ENCODE measurements around the gene SLC7A10. TPM values are rescaled to one million over a fixed set of nuclear protein-coding genes. Genes with fewer than 3 reads are reported as not detected.

SLC7A10 gene
- total RNA-seq, 1 donor from 2014 or later, result not detected

DNA sequence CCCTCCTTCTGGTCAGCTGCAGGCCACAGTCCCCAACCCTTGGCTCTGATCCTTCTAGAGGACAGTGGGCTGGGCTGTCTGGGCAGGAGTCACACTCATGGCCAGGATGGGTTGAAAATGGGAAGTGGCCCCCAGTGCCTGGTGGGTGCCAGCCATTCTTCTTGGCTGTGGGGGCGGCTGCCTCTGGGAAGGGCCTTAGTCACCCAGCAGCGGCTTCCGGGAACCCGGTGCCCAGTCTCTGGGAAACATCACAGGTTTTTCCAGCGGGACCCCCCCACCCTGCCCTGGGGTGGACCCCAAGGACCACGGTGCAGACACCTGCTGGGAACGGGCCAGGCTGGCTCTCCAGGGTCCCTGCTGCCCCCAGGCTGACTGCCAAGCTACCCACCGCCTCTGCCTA, 27.3 kb upstream of the SLC7A10 start:
- no peak for DNase-seq
- peaks cover 50% of the 10 kb centered on the region for H3K27me3 ChIP-seq (ENCODE audit: low read depth)
- intact Hi-C loops (cut with micrococcal nuclease), result no loop called here
- H3K4me3 ChIP-seq, result no peak overlapping the region
- no peaks in the 10 kb centered on the region for H3K36me3 ChIP-seq
- TF ChIP-seq, protein P1, sequence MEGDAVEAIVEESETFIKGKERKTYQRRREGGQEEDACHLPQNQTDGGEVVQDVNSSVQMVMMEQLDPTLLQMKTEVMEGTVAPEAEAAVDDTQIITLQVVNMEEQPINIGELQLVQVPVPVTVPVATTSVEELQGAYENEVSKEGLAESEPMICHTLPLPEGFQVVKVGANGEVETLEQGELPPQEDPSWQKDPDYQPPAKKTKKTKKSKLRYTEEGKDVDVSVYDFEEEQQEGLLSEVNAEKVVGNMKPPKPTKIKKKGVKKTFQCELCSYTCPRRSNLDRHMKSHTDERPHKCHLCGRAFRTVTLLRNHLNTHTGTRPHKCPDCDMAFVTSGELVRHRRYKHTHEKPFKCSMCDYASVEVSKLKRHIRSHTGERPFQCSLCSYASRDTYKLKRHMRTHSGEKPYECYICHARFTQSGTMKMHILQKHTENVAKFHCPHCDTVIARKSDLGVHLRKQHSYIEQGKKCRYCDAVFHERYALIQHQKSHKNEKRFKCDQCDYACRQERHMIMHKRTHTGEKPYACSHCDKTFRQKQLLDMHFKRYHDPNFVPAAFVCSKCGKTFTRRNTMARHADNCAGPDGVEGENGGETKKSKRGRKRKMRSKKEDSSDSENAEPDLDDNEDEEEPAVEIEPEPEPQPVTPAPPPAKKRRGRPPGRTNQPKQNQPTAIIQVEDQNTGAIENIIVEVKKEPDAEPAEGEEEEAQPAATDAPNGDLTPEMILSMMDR (IDR thresholded peaks at IDR 0.05; ENCODE audit: borderline replicate concordance), result no peak
- peaks cover 9% of the 10 kb centered on the region for H3K9me3 ChIP-seq (replicated peaks)
- H3K27ac ChIP-seq (replicated peaks), result no peak overlapping the region
- H3K4me1 ChIP-seq, result no peaks in the 10 kb centered on the region

DNA sequence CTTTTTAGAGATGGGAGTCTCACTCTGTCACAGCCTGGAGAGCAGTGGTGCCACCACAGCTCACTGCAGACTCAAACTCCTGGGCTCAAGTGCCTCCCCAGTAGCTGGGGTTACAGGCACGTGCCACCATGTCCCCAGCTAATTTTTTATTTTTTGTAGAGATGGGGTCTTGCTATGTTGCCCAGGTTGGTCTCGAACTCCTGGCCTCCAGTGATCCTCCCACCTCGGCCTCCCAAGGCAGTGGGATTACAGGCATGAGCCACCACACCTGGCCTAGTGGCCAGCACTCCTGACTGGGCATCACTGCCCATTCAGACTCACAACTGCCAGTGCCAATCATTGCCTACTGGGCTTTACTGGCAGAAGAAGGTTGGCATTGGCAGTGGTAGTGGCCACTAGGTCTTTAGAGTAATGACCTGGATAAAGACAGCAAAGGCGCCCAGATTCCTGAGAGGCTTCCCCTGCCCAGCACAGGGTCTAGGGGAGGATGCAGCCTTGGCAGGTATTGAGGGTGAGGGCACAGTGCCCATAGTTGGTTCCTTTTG, 26.8 kb upstream of the SLC7A10 start:
- TF ChIP-seq, protein P1 (IDR thresholded peaks at IDR 0.05; ENCODE audit: borderline replicate concordance), result no peak
- Histone ChIP-seq H3K4me1 (no peaks in the 10 kb centered on the region), H3K27ac (replicated peaks) (no peak overlapping the region), H3K4me3 (no peak overlapping the region), H3K36me3 (no peaks in the 10 kb centered on the region), H3K27me3 (ENCODE audit: low read depth) (peaks cover 50% of the 10 kb centered on the region), H3K9me3 (replicated peaks) (peaks cover 4% of the 10 kb centered on the region)
- intact Hi-C loops (cut with micrococcal nuclease), result no loop called here
- DNase-seq, result no peak

DNA sequence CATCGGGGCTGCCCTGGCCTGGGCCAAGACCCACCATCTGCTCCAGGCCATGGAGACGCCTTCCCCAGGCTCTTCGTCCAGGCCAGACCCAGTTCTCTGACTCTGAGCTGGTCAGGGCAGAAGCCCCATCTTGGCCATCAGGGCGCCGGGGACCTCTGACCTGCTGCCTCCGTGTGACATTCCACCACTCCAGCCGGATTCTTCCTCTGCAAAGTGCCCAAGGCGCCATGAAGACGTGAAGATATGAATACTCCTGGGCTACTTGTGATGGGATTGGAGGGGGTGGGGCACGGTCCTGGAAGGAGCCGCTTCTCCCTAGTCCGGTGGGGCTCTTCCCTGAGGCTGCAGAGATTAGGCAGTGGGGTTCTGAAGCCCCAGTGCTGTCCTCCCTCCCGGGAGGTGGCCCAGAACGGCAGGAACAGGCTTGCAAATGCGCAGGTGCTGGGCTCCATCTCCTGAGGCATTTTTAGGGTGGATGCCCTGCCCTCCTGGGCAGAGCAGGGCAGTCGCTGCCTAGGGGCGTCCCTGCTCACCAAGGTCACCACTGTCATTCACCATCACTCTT, 26.0 kb upstream of the SLC7A10 start:
- Histone ChIP-seq H3K4me3 (no peak overlapping the region), H3K4me1 (no peaks in the 10 kb centered on the region), H3K36me3 (no peaks in the 10 kb centered on the region), H3K27ac (replicated peaks) (no peak overlapping the region), H3K9me3 (replicated peaks) (no peaks in the 10 kb centered on the region), H3K27me3 (ENCODE audit: low read depth) (peaks cover 50% of the 10 kb centered on the region)
- TF ChIP-seq, protein P1 (IDR thresholded peaks at IDR 0.05; ENCODE audit: borderline replicate concordance), result no peak
- intact Hi-C loops (cut with micrococcal nuclease), result no loop called here
- no peak for DNase-seq

DNA sequence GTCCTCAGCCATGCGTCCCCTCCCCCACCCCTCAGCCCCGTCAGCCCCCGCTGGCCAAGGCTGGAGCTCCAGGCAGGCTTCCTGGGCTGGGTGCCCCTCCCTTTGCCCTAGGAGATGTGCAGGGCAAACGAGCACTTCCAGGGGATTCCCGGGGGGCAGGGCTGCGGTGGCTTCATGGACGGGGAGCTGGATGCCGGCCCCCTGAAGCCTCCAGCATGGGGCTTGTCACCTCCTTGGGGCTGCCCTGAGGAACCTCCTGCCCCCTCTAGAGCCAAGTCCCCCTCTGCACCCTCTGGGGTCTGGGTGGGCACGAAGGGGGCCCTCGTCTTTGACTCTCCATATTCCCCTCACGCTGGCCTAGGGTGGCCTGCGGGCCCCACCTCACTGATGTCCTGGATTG, 25.4 kb upstream of the SLC7A10 start:
- Histone ChIP-seq H3K27ac (replicated peaks) (no peak overlapping the region), H3K27me3 (ENCODE audit: low read depth) (peaks cover 50% of the 10 kb centered on the region), H3K36me3 (no peaks in the 10 kb centered on the region), H3K9me3 (replicated peaks) (peaks cover 3% of the 10 kb centered on the region), H3K4me3 (no peak overlapping the region), H3K4me1 (no peaks in the 10 kb centered on the region)
- TF ChIP-seq, protein P1 (IDR thresholded peaks at IDR 0.05; ENCODE audit: borderline replicate concordance), result no peak
- intact Hi-C loops (cut with micrococcal nuclease), result no loop called here
- no peak for DNase-seq

DNA sequence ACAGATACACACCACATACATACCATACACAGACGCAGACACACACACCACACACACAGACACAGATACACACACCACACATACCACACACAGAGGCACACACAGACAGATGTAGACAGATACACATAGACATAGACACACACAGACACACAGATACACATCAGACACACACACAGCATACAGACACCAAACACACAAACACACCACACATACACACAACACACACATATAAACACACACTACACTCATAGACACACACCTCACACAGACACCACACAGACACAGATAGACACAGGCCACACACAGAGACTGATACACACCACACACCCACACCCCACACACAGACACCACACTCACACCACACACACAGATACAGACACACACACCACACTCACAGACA, 24.9 kb upstream of the SLC7A10 start:
- Histone ChIP-seq H3K4me1 (no peaks in the 10 kb centered on the region), H3K27me3 (ENCODE audit: low read depth) (peaks cover 50% of the 10 kb centered on the region), H3K4me3 (no peak overlapping the region), H3K36me3 (peaks cover 6% of the 10 kb centered on the region), H3K27ac (replicated peaks) (no peak overlapping the region), H3K9me3 (replicated peaks) (peaks cover 9% of the 10 kb centered on the region)
- intact Hi-C loops (cut with micrococcal nuclease), result no loop called here
- DNase-seq, result no peak
- TF ChIP-seq, protein P1 (IDR thresholded peaks at IDR 0.05; ENCODE audit: borderline replicate concordance), result no peak
